ENCODE data around the gene CACNB2.

The CACNB2 gene

GRCh38 chr10:18343573-18343972, 203.3 kb downstream of the CACNB2 start:
- FAIRE-seq, result peak; percentile 13

GRCh38 chr10:18345308-18345707, 205.1 kb downstream of the CACNB2 start:
- FAIRE-seq, result peak; percentile 41

DNA sequence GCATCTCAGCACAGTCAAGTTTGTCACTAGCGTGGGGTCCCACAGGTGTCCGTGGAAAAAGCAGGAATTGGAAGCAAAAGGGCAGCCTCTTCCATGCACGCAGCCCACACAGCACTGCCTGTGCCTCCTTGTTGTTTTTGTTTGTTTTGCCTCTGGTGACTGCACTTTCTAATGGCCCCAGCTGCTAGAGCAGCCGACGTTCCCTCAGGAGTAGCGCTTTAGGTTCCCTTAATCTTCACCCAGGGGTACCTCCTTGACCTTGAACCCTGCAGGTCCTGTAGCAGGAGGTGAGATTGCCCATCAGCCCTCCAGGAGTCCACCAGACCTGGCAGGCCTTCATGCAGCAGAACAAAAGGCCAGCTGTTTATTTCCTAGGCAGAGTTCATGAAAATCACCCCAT, 210.1 kb downstream of the CACNB2 start:
- no peak for FAIRE-seq

DNA sequence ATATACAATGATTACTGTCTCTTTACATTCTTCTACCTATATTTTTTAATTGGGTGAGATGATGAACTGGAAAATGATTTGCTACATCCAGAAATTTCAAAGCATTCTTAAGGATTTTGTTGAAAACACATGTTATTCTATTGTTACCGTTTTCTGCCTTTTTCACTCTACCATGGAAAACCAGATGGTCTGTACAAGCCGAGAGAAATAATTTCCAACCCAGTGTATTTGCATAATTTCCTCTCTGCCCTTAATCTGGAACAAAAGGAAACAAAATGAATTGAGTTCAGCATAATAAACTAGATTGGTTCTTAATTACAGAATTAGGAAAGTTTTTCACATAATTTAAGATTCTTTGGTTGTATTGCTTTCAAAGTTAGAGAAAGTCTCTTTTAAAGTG, 211.2 kb downstream of the CACNB2 start:
- no peak for FAIRE-seq

- FAIRE-seq, result no peak
Measured at GRCh38 chr10:18352175-18352574, 212.0 kb downstream of the CACNB2 start.

DNA sequence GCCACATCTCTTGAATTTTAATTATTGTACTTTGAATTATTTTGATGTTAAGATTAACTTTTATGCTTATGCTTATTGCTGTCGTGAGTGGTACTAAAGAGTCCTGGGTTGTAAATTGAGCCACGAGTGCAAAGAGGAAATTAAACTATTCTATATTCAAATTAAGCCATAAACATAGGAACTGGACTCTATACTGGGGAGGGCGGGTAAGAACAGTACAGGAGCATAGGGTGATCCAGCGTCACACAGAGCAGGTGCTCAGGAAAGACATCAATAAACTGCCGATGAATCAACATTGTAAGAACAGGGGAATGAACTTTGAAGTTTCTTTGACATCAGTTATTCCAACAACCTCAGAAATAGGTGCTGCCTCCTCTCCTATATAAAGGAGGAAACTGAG, 219.6 kb downstream of the CACNB2 start:
- FAIRE-seq, result no peak

DNA sequence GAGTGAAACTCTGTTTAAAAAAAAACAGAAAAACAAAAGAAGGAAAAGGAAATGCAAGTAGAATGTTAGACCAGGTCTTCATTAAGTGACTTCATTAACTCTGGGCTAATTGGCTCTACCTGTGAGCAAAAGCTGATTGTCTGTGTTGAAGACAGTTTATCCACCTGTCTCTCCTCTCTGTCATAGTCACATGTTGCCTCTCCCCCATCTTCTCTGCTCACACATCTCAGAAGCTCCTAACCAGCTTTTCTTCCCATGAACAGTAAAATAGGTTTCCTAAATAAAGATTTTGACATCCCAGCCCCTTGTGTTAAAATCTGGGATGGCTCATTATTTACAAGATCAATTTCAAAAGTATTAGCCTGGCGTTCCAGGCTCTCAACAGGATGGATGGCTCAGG, 222.7 kb downstream of the CACNB2 start:
- FAIRE-seq, result no peak

DNA sequence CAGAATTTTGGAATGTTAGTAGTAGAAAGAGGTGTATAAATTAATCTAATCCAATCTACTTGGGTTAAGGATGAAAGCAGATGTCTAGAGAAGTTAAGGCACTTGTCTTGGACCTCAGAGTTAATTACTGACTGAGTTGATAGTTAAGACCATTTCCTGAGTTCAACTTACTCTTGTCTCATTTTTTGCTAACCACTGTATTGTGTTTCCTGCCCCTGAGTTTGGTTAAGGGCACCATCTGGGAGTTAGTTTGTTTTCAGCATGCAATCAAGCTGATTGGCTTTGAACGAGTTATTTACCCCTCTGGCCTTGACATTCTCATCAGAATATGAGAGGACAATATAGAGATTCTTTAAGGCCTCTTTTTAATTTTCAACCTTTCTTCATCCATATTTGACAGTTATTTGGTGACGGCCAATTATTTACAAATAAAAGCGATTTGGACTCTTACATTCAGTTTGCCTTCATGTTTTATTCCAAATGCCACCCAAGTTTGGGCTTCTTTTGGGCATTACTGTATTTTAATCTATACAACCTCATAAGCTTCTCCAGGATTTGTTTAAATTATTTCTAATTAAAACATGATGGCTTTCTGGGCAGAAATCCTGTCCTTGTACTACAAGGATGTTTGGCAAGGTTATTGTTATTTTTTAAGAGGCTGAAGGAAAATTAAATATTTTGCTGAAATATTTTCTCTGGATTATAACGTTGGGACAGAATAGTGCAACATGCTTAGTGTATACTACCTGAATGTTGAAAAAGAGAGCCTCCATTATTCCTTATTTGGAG, 225.0 kb downstream of the CACNB2 start:
- FAIRE-seq, result peak; percentile 53

- no peak for FAIRE-seq
Measured at GRCh38 chr10:18367840-18368239, 227.6 kb downstream of the CACNB2 start.

DNA sequence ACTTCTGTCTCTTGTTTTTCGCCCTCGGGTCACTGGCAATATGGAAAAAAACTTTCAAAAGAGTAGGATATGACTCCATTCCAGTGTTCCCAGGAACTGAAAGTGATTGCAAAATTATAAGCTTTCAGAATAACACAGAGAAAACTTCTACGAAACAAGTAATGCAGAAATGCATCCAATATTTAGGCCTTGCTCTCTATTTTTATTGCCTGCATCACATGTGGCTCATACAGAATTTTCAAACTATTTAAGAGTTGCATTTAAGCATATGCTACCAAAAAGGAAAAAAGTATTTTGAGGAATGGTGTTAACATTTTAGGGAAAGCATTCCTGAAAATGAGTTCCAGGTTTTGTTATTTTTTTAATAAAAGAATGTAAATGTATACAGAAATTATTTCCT, 228.0 kb downstream of the CACNB2 start:
- FAIRE-seq, result no peak

- FAIRE-seq, result peak; percentile 60
Measured at GRCh38 chr10:18368682-18369081, 228.5 kb downstream of the CACNB2 start.

- FAIRE-seq, result no peak
Measured at GRCh38 chr10:18369859-18370473, 229.7 kb downstream of the CACNB2 start.

GRCh38 chr10:18376650-18377049, 236.4 kb downstream of the CACNB2 start:
- FAIRE-seq, result no peak

- FAIRE-seq, result no peak
Measured at GRCh38 chr10:18377898-18378297, 237.7 kb downstream of the CACNB2 start.

DNA sequence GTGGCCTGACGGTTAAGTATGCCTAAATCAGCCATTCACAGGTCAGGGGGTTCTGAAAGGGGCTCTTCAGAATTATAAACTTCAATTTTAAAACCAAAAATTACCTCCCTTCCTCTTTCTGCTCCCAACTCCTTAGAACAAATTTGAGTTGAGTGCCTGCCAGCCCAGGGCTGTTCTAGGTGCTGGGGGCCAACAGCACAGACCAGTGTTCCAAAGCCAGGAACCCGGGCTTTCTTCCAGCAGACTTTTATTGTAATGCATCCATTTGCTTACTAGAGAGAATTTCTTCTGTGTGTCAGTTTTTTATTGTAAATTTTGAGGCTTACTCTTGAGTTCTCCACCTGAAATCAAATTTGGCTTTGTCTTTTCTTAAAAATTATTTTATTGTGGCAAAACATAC, 238.5 kb downstream of the CACNB2 start:
- FAIRE-seq, result no peak

- FAIRE-seq, result no peak
Measured at GRCh38 chr10:18381679-18382078, 241.5 kb downstream of the CACNB2 start.

DNA sequence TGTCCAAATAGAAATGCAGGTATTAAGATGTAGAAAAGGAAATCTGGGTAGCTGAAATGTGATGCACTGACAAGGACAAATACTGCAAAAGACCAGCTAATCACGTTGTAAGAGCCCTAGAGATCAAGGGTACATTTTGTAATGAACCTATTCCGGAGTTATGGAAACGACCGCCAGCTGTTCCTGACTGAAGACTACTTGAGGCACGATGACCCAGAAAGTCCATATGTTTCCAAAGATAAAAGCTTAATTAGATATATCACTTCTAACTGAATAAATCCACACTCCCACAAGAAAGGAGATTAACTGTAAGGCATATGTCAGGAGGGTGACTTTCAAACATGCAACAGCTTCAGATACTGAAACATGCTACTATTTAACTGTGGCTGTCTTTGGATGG, 257.7 kb downstream of the CACNB2 start:
- peak; percentile 98 for FAIRE-seq

GRCh38 chr10:18399158-18399557, 258.9 kb downstream of the CACNB2 start:
- FAIRE-seq, result no peak

DNA sequence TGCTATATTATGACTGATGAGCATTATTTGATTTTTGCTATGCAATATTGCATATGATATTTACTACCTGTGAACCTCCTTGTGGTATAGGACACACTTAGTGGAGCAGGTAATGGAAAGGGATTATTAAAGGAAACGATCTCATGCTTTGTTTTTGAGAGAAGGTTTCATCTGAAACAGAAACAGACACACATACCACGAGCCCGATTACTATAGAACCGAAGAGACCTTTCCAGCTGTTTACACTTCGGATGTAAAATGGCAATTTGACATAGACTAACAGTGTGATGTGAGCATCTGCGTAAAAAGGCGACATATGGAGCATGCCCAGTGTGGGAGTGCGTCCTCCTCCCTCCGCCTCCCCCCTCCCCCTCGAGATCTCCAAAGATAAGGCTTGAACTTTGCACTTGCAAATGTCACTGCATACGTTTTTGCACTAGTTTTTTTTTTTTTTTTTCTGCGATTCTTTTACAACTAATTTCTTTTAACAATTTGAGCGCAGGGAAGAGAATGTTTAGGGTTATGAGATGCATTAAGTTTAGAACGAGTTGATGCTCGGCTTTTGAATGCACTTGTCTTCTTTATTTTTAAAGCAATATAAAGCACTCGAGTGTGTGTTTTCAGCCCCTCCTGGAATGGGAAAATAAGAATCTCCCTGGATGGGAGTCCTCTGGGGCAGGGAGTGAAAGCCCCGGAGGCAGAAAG, 260.1 kb downstream of the CACNB2 start:
- FAIRE-seq, result peak; percentile 96

GRCh38 chr10:18400906-18401245, 260.7 kb downstream of the CACNB2 start:
- peak; percentile 9 for FAIRE-seq

- FAIRE-seq, result peak; percentile 9
Measured at GRCh38 chr10:18401416-18402195, 261.4 kb downstream of the CACNB2 start.

GRCh38 chr10:18402853-18403252, 262.6 kb downstream of the CACNB2 start:
- FAIRE-seq, result no peak

GRCh38 chr10:18404530-18404929, 264.3 kb downstream of the CACNB2 start:
- no peak for FAIRE-seq

Data from islet of Langerhans (tissue), 1 donor.